Measurements from ENCODE around the gene PRMT7.

Gene PRMT7

DNA sequence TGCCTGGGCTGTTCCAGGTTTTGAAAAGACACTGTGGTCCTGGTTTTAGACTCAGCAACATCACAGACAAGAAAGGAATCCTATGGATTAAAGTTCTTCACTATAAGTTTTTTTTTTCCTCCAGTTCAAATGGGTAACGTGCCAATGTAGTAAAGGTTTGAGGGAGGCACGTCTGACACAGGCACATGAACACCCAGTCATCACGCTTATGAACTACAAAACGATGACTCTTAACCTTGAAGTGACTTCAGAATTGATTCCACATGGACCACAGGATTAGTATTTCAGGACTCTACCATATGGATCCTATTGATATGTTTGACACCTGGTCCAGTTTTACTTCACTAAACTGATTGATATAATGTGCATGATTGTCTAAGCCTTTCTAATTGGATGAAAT is 2.3 kb downstream of the PRMT7 start:
- DNase-seq: no peak

DNA sequence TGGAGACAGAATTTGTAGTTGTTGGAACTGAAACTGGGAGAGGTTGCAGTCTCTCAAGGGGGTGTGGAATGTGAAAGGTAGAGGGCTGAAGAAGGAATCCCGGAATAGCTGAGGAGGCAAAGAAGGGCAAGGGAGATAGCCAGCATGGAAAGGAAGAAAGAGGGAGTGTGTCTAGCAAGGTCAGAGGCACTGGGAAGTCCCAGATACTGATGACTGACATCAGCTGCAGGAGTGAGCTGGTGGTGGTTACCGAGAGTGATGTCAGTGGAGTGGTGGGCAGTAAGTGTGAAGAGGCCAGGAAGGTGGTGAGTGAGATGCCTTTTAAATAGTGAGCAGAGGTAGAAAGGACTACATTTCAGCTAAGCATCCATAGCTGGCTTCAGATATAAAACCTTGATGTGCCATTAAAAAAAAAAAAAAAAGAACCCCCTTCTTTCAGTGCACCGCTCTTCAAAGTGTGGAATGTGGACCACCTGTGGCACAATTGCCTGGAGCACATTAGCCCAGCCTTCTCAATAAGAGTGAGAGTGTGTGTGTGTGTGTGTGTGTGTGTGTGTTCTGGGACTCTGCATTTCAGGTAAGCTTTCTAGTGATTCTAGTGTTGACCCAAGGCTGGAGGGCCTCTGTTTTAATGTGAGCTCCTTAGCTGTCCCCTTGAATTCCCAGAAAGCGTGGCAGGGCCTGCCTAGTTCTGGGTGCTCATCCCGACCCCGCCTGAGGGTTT is 8.5 kb downstream of the PRMT7 start:
- DNase-seq: no peak

DNA sequence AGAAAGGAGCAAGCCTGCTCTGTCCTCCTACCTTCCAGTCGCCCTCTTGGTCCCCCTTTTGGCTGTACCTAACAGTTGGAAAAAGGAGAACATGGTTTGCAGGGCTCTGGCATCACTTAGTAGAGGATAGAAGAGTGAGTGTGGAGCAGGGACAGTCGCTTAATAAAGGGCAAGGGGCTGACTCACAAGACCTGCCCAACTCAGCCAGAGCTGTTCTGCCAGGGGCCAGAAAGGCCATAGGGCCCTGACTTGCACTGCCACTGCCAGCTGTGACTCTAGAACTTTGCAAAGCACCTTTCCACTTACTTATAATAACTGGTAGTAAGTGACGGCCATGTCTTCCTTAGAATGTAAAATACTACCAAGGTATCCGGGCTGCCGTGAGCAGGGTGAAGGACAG is 13.5 kb downstream of the PRMT7 start:
- no peak for DNase-seq

DNA sequence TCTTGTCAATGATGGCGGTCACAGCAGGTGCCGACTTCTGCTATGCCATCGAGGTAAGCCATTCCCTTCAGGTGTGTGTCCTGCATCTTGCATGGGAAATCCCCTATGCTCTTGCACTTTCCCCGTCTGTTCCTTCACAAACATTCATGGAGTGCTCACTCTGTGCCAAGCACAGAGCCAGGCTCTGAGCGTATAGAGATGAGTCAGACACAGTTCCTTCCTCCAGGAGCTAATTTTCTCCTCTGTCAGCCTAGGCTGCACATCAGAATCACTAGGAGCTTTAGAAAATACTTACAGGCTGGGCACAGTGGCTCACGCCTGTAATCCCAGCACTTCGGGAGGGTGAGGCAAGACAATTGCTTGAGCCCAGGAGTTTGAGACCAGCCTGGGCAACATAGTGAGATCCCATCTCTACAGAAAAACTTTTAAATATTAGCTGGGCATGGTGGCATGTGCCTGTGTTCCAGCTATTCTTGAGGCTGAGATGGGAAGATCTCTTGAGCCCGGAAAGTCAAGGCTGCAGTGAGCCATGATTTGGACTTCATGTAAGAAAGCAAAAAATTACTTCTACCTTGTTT is 14.1 kb downstream of the PRMT7 start:
- DNase-seq: no peak

DNA sequence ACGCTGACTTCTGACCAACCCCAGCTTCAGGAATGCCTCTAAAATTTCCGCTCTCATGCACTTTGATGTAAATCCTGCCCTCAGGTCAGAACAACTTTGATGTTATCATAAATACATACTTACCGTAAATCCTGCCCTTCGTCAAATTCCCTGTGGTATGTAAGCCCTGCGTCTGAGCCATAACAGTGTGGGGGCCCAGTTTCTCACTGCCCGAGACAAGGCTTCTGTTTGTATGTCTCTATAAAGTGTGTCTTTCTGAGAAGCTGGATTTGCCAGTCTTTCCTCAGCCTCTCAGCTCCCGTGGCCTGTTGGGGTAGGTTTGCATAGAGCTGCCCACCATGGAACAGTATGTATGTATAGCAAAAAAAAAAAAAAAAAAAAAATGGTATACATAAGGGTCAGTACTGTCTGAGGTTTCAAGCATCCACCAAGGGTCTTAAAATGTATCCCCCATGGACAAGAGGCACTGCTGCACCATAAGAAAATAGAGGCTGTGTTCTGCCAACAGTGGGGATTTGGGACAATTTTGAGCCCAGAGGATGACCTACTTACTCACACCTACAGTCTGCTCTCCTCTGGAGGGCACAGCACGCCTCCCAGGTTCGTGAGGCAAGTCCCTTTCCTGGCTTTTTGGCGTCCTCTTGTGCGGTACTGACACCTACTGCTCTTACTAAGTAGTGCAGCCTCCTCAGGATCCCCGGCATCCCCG is 17.5 kb downstream of the PRMT7 start:
- peak; percentile 88 to 92 for DNase-seq

DNA sequence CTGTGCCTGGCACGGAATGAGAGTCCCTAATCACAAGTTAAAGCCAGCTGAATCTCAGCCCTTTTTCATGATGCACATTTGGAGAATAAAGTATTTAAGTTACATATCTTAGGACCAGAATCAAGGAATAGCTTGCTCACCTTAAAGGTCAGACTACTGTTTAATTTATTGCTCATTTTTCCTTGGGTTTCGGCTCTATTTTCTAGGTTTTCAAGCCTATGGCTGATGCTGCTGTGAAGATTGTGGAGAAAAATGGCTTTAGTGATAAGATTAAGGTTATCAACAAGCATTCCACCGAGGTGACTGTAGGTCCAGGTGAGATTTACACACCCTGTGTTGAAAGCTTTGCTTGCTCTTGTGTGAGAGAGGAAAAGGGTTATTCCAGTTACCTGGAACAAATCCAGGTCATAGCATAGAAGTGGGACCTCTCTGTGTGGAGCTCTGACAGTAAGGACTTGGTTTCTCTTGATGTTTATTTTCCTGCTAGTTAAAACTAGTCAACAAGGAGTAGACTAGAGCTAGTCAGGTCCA is 18.1 kb downstream of the PRMT7 start:
- DNase-seq: no peak

DNA sequence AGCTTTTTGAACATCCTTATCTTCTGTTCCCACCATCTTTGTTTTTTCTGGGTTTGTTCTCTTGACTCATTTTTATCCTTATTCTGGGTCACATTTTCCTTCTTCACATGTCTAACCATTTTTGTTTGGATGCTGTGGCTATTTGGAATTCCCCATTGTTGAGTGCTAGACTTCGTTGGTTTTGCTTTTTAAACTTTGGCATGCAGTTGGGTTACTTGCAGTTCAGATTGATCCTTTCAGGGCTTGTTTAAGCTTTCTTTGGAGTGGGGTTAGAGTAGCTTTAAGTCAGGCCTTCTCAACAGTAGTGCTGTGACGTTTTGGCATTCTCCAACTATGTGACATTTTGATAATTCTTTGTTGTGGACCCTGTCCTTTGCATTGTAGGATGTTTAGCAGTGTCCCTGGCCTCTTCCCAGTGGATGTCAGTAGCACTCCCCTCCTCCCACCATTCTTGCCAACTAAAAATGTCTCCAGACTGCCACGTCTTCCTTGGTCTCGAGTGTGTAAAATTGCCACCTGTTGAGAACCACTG is 21.1 kb downstream of the PRMT7 start:
- DNase-seq: no peak

DNA sequence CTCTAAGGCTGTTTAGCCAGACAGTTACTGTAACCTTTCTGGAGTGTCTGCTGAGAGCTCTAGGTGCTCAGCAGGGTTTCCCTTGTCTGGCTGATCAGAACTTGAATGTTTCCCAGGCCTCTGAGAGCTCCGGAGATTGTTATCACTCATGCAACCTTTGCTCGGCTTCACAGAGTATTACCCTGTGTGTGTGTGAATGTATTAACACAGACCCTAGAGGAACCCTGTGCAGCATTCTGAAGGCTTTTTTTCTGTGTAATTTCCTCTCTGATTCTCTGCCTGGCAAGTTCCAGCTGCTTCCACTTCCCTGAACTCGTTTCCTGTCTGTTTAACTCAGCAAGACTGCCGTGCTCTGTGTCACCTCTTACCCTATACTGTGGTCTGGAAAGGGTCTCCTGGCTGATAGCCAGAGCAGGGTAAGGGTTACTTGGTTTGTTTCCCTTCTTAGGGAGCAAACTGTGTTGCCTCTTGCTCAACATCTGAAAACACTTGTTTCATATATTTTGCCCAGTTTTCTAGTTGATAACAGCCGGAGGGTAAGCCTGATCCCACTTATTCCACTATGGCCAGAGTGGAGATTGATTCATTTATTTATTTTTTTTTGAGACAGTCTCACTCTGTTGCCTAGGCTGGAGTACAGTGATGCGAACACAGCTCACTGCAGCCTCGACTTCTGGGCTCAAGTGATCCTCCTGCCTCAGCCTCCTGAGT is 21.7 kb downstream of the PRMT7 start:
- peak; percentile 99 for DNase-seq

DNA sequence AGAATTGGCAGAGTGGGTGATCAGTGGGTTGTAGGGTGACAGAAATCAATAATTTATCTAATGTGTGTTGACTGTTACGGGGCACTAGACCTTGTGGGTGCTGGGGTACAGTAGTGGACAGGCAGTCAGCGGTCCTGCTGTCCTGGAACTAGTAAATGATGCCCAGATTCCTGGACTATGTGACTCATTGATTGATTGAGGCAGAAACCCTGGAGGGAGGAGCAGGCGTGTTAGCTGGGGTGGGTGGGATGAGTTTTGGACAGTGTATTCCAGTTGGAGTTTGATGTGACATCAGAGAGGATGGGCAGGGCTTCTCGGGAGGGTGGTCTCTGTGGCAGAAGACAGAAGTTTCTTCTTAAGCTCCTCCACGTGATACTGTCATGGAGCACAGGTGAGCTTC is 24.4 kb downstream of the PRMT7 start:
- DNase-seq: no peak

DNA sequence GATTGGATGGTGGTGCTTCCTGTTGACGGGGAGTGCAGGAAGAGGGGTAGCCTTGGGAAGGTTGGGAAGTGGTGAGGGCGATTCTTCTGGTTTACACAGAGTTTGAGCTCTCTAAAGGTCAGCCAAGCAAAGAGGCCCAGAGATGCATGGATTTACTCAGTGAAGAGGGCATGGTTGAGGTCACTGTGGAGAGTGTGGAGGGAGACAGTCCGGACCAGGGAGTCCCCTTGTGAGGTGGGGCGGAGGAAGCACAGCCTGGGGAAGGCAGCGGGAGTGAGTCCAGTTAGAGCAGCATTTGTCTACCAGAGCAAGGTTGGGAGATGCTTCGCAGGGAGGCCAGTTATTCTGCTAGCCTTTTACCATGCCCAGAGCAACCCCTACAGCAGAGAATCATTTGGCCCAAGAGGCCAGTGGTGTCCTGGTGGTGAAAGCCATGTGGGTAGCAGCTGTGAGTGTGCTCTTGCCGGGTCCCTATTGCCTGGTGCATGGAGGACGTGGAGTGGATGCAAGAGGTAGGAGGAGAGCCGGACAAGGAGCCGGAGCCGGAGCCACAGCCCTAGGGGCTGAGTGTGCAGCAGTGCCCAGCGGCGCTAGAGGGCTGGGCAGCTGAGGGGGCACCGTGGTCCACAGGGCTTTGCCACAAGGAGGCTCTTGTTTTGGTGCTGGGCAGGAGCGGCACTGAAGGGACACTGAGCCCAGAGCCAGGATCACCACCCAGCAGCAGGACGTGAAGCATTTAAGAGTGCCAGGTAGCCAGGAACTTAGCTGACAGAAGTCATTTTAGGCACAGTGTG is 27.7 kb downstream of the PRMT7 start:
- no peak for DNase-seq

DNA sequence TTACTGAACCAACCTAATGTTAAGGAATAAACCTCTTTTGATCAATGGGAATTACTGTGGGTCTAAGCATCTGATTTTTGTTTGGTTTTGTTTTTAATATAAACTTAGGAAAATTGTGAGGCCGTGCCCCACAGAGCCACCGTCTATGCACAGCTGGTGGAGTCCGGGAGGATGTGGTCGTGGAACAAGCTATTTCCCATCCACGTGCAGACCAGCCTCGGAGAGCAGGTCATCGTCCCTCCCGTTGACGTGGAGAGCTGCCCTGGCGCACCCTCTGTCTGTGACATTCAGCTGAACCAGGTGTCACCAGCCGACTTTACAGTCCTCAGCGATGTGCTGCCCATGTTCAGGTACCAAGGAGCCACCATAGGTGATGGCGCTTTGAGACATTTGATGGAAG is 28.4 kb downstream of the PRMT7 start:
- no peak for DNase-seq

DNA sequence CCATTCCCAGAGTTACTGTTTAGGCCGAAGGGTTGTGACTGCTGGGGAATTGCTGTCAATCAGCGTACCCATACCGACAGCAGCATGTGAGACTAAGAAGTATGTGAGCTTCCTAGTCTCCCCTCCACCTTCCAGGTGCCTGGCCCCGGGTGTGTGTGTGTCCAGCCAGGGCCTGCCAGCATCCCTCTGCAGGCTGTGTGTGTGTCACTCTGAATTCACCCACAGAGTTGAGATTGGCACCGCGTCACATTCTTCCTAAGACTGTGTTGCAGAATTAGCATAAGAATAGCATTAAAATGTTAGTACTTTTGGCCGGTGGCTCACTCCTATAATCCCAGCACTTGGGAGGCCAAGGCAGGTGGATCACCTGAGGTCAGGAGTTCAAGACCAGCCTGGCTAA is 31.8 kb downstream of the PRMT7 start:
- no peak for DNase-seq

DNA sequence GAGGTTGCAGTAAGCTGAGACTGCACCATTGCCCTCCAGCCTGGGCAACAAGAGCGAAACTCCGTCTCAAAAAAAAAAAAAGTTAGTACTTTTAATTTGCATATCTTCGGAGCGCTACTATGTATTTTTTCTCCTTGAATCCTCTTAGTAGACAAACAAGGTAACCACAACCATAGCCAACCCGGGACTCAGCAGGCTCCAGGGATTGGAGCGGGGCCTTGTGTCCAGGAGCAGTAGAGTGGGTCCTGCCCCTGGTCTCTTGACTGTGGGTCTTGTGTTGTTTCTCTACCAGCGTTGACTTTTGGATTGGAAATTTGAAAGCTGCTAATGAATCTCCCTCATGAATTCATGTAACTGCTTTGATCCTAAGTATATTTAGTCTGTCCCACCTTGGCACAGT is 32.3 kb downstream of the PRMT7 start:
- DNase-seq: no peak

DNA sequence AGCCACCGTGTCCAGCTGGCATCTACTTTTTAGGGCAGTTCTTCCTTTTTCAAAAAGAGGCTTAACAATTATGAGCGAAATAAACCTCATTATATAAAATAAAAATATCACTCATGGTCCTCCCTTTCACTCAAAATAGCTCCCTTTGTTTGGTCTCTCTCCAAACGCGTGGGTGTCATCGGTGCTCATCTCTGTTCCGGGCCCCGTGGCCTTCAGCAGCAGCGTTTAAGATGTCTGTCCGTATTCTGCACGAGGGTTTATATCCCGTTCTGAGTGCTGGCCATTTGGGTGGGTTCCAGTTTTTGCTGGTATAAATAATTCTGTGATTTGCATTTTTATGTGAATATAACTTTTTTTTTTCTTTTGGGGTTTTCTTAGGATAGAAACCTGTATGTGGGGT is 33.4 kb downstream of the PRMT7 start:
- DNase-seq: no peak

DNA sequence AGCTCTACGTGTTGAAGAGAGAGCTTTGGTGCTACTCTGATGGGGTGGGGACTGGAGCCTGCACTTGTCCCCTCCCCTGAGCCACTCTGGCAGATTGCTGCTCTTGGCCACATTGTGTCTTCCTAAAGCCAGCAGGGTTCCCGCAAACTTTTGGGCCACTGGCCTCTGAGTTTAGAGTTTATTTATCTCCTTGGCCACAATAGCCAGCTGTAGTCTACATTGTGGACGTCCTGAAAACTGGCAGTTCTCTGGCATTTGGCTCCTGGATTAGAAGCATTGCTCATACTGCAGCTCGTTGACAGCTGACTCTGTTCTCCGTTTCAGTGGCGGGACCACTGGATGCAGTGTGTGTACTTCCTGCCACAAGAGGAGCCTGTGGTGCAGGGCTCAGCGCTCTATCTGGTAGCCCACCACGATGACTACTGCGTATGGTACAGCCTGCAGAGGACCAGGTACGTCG is 34.6 kb downstream of the PRMT7 start:
- no peak for DNase-seq

DNA sequence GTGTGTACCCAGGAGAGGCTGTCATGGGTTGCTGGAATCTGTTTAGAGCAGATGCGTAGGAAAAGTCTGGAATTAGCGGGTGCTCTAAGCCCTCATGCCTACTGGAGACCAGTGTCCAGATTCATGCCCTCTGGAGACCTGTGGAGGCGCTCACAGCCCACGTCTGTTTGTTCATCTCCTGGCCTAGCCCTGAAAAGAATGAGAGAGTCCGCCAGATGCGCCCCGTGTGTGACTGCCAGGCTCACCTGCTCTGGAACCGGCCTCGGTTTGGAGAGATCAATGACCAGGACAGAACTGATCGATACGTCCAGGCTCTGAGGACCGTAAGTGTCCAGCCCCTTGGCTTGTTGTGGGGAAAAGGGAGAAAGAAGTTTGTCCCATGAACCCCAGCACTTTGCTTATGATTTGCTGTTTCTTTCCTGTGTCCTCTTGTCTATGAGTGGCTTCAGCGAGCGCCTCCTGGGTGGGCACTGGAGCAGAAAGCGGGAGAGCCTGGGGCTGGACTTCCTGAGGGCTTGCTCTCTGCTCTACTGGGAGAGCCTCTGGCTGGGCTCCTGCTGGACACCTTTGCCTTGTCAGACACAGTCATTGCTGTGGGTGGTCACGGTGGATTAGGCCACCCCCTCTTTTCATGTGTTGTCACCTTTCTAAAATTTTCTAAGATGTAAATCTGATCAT is 35.3 kb downstream of the PRMT7 start:
- DNase-seq: no peak

DNA sequence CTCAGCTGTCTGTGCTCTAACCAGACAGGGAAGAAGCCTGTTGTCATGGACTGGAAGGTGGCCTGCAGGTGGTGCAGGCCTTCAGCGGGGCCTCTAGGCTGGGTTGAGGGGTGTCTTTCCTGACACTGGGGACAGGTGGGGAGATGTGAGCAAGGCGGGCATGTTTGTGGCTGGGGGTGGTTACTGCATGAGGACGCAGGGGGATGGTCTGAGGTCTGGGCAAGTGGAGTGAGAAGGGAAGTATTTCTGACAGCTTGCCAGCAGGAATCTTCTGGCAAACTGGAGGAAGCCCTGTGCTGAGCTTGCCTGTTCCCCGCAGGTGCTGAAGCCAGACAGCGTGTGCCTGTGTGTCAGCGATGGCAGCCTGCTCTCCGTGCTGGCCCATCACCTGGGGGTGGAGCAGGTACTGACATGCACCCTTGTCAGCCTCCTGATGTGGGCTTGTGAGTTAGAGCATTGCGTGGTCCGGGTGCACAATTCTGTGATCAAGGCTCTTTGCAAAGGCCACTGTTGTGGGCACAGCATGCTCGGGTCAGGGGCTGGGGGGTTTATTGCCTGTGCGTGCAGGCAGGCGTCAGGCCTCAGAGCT is 36.2 kb downstream of the PRMT7 start:
- no peak for DNase-seq

DNA sequence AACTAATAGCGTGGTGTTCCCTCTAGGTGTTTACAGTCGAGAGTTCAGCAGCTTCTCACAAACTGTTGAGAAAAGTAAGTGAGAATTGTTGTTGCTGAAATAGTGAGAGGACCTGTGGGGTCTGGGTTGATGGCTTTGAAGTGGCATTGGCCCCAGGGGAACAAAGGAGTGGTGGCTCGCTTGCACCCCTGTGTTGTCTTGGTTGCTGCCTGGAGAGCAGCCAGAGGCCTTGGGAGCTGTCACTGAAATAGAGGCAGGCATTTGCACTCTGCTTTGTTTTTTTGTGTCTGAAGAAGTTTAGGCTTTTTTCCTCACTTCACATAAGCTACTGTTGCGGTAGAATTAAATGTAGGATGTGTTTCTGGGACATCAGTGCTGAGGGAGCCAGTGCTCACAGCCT is 36.8 kb downstream of the PRMT7 start:
- DNase-seq: no peak

DNA sequence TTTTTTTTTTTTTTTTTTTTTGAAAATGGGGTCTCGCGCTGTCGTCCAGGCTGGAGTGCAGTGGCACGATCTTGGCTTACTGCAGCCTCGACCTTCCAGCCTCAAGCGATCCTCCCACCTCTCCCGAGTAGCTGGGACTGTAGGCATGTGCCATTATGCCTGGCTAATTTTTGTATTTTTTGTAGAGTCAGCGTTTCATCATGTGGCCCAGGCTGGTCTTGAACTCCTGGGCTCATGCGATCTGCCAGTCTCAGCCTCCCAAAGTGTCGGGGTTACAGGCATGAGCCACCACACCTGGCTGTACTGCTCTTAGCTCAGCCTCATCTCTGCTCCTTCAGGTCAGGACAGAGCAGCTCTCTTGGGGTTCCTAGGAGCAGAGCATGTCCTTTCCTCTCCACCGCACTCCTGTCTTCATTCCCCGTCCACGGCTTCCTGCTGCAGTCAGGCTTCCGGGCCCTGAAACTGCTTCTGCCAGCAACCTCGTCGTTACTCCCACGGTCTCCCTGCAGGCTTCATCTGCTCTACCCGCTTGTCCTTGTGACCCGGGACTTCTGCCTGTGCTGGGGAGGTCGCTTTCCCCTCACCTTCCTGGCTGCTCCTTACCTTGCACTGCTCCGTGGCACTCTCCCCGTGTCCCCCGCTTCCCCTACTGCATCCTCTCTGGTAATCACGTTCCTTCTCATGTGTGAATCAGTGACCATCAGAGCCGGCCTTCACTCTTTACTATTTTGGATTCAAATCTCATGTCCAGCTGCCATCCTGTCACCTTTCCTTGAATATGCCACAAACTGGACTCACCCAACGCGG is 38.0 kb downstream of the PRMT7 start:
- DNase-seq: no peak

DNA sequence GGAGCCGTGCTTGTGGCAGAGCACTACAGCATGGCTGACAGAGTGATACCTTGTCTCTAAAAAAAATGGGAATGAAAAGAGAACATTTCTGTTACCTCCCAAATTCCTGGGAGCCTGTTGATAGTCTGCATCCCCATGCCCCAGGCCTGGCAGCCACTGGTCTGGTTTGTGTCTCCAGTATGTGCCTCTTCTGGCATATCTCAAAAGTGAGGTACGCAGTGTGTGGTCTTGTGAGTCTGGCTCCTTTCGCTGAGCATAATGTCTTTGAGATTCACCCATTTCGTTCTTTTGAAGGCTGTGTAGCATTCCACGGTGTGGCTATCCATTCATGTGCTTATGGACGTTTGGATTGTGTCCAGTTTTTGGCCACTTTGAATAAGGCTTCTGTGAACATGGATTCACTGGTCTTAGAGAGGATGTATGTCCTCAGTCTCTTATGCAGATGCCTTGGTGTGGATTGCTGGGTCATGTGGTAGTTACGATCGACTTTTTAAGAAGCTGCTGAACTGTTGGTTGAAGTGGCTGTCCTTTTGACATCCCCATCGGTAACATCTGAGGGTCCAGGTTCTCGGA is 39.1 kb downstream of the PRMT7 start:
- DNase-seq: no peak
